BJ (cell line): ENCODE measurements around the gene ERP44. TPM values are rescaled to one million over a fixed set of nuclear protein-coding genes. Genes with fewer than 3 reads are reported as not detected.
"Not testable (repeated sequence)": the region's sequence is repeated elsewhere in the genome, so short reads cannot be mapped to it uniquely, and the experiment has no call there.

ENCODE experiments used
- CTCF ChIA-PET: fragments of 350-600 bp; formaldehyde crosslinking; extraction: SDS; loops from one replicate; lab custom pipeline; 2021; ENCODE audit warnings: antibody characterized with exemption, inconsistent platforms; lab: Yijun Ruan, JAX
- POLR2A ChIA-PET: fragments of 300-600 bp; sonication (Branson Sonifier 250); formaldehyde crosslinking; extraction: SDS; loops from one replicate; lab custom pipeline; 2021; ENCODE audit warnings: antibody characterized with exemption; lab: Charles Lee
- DNase-seq: peaks from one replicate; pipeline ENCODE4 v3.0.0-alpha.2; 2011; ENCODE audit warnings: low read depth
- H3K27me3 ChIP-seq: 2 replicates; pipeline ENCODE4 v1.6.0; 2011; ENCODE audit warnings: low read length; ENCODE audit not compliant: control insufficient read depth, insufficient read depth
- H3K36me3 ChIP-seq: 2 replicates; pipeline ENCODE4 v1.5.1; 2011; ENCODE audit warnings: low read length; ENCODE audit not compliant: control insufficient read depth, insufficient read depth
- H3K4me3 ChIP-seq: 2 replicates; pipeline ENCODE4 v1.5.1; 2011; ENCODE audit warnings: low read depth, mild to moderate bottlenecking, control low read depth, low read length
- CTCF ChIP-seq: IDR thresholded peaks from 2 replicates; pipeline ENCODE4 v1.5.1; 2011; ENCODE audit warnings: low read depth, mild to moderate bottlenecking, control low read depth, inconsistent platforms, low read length, moderate library complexity; ENCODE audit not compliant: insufficient read depth
- polyA minus RNA-seq: library from RNA; depleted of rRNA, polyadenylated mRNA; stranded (reverse); fragments of >200 nt; gene quantifications from 2 replicates; pipeline ENCODE4 v1.2.3, GENCODE V29; 2011; rRNA and poly(A)+ RNA removed
- polyA plus RNA-seq: library from polyadenylated mRNA; depleted of rRNA; stranded (reverse); fragments of >200 nt; gene quantifications from 2 replicates; pipeline ENCODE4 v1.2.3, GENCODE V29; 2011; rRNA removed

The ERP44 gene
- polyA plus RNA-seq: 9.8 and 21.8 TPM in 2 replicates
- 4.1 and 4.6 TPM in 2 replicates for polyA minus RNA-seq

DNA sequence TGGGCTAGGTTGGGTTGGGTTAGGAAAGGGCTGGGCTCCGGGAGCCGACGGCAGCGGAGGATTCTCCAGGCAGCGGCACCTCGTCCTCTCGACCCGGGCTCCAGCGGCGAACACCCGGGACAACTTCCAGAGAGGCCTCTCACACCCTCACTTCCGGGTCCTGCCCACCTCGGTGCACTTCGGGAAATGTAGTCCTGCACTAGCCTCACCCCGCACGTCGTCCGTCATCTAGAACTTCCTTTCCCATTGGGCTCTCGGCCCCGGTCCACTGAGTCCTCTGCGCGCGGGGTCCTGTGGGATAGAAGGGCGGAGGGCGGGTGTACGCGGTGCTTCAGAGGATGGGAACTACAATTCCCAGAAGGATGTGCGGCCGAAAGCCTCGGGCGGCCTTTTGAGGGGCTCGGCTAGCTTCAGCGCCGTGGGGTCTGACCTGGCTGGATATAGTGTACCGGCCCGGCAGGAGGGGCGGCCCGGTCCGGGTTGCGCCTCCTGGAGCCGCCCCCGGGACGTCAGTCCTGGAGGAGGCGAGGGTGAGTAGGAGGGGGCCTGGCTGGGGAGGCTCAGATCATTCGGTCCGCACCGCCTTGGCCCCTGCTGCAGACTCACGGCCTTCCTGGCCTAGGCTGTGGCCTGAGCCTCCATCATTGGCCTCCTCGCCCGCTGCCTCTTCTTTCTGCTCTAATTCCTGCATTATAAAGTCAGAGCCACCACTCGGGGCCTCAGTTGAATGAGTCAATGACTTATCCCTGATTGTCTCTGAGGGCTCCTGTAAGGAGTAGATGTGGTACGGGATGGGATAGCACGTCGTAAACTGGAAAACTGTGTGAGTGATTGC, at the start of gene ERP44, which contains the start of gene INVS:
Gene ERP44 (minus strand): TSS at position 114 of the 835 bp plus-strand sequence. CDS start 160 bp downstream, outside the sequence.
Gene INVS (plus strand): TSS at position 357 of the 835 bp plus-strand sequence. CDS start 5,279 bp downstream, outside the sequence.
- peak; percentile 94 for DNase-seq
- peaks cover 2% of the 10 kb centered on the region; the same call in 1 of the 2 replicates for H3K36me3 ChIP-seq
- ChIA-PET POLR2A (no interaction called here), CTCF (no interaction called here)
- no peak for TF ChIP-seq CTCF
- H3K4me3 ChIP-seq: peak within 1 kb of the TSS; percentile 76
- H3K27me3 ChIP-seq: no peaks in the 10 kb centered on the region

DNA sequence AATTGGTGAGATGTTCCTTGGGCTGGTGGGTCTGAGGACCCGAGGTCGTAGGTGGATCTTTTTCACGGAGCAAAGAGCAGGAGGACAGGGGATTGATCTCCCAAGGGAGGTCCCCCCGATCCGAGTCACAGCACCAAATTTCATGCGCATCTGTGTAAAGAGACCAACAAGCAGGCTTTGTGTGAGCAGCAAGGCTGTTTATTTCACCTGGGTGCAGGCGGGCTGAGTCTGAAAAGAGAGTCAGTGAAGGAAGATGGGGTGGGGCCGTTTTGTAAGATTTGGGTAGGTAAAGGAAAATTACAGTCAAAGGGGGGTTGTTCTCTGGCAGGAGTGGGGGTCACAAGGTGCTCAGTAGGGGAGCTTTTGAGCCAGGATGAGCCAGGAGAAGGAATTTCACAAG, 47.2 kb upstream of the ERP44 start:
- DNase-seq, H3K36me3 ChIP-seq, POLR2A ChIA-PET, H3K4me3 ChIP-seq, CTCF ChIA-PET, H3K27me3 ChIP-seq: not testable (repeated sequence)

GRCh38 chr9:100145167-100145934, 46.6 kb upstream of the ERP44 start:
- DNase-seq, H3K36me3 ChIP-seq, H3K27me3 ChIP-seq, CTCF ChIA-PET, POLR2A ChIA-PET, H3K4me3 ChIP-seq: not testable (repeated sequence)

DNA sequence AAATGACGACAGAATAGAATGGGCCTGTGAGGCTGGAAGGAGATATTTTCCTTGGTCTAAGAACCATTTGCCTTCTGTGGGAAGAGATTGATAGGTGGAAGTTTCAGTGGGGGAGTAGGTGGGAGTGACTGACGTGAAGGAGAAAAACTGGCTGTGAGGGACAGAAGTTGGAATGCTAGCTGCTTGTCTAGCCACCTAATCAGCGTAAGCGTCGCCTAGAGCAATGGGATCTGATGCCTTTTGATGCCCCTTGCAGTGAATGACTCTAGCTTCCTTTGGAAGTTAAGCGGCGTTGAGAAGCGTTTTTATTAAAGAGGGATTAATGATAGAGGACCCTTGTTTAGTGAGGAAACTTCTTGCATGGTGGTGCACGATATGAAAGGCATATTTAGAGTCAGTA, 43.1 kb upstream of the ERP44 start:
- H3K27me3 ChIP-seq, DNase-seq, CTCF ChIA-PET, H3K4me3 ChIP-seq, H3K36me3 ChIP-seq, POLR2A ChIA-PET: not testable (repeated sequence)

DNA sequence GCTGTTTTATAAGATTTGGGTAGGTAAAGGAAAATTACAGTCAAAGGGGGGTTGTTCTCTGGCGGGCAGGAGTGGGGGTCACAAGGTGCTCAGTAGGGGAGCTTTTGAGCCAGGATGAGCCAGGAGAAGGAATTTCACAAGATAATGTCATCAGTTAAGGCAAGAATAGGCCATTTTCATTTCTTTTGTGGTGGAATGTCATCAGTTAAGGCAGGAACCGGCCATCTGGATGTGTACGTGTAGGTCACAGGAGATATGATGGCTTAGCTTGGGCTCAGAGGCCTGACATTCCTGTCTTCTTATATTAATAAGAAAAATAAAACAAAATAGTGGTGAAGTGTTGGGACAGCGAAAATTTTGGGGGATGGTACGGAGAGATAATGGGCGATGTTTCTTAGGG, 41.5 kb upstream of the ERP44 start:
- H3K4me3 ChIP-seq, DNase-seq, H3K36me3 ChIP-seq, POLR2A ChIA-PET, H3K27me3 ChIP-seq: not testable (repeated sequence)
- CTCF ChIA-PET: interaction anchor here (1.0 kb wide), 1 partner anchor 298 kb away, joined by 3 read pairs; no protein-coding TSS in a partner anchor

GRCh38 chr9:100136799-100137198, 38.0 kb upstream of the ERP44 start:
- CTCF ChIA-PET, H3K36me3 ChIP-seq, H3K27me3 ChIP-seq, POLR2A ChIA-PET, H3K4me3 ChIP-seq, DNase-seq: not testable (repeated sequence)

DNA sequence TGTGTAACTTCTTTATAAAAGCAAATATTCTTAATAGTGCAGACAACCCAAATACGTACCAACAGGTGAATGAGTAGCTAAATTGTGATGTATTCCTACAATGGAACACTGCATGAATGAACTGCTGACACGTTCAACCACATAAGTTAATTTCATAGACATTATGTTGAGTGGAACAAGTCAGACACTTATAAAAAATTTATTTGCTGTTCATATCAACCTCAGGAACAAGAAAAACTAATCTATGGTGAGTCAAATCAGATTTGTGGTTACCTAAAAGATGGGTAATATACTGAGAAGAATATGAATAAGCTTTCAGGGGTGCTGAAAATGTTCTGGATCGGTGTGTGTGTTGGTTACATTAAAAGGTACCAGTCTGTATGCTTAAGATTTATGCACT, 35.9 kb upstream of the ERP44 start:
- Histone ChIP-seq H3K27me3 (no peaks in the 10 kb centered on the region), H3K4me3 (no peak overlapping the region), H3K36me3 (no peaks in the 10 kb centered on the region)
- ChIA-PET CTCF (no interaction called here), POLR2A (no interaction called here)
- no peak for TF ChIP-seq CTCF
- DNase-seq: no peak
